GM19372 (cell line): Measurements from ENCODE around the gene MC1R.
"Not testable (repeated sequence)": the region's sequence is repeated elsewhere in the genome, so short reads cannot be mapped to it uniquely, and the experiment has no call there.

Experiments
- ATAC-seq: cut with Tn5 transposase; IDR thresholded peaks from one replicate; pipeline ENCODE4 v1.9.1; 2021; ENCODE audit warnings: mild to moderate bottlenecking, low read depth, moderate library complexity; ENCODE audit not compliant: unreplicated experiment

MC1R gene

DNA sequence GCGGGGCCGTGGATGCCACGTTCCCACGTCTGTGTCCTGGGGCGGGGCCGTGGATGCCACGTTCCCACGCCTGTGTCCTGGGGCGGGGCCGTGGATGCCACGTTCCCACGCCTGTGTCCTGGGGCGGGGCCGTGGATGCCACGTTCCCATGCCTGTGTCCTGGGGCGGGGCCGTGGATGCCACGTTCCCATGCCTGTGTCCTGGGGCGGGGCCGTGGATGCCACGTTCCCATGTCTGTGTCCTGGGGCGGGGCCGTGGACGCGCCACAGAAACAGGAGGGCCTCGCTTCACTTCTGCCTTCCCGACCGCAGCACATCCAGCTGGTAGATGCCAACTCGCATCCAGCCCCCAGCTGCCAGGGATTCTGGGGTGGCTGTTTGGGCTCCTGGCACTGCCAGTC is 15.4 kb downstream of the MC1R start:
- ATAC-seq, result not testable (repeated sequence)

DNA sequence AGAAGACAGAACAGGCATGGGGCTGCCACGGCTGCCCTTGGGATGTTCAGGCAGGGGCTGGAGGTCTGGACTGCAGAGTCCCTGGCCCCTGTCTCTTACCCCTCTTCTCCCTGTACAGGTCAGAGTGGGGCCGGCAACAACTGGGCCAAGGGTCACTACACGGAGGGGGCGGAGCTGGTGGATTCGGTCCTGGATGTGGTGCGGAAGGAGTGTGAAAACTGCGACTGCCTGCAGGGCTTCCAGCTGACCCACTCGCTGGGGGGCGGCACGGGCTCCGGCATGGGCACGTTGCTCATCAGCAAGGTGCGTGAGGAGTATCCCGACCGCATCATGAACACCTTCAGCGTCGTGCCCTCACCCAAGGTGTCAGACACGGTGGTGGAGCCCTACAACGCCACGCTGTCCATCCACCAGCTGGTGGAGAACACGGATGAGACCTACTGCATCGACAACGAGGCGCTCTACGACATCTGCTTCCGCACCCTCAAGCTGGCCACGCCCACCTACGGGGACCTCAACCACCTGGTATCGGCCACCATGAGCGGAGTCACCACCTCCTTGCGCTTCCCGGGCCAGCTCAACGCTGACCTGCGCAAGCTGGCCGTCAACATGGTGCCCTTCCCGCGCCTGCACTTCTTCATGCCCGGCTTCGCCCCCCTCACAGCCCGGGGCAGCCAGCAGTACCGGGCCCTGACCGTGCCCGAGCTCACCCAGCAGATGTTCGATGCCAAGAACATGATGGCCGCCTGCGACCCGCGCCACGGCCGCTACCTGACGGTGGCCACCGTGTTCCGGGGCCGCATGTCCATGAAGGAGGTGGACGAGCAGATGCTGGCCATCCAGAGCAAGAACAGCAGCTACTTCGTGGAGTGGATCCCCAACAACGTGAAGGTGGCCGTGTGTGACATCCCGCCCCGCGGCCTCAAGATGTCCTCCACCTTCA is 16.2 kb downstream of the MC1R start:
- no peak for ATAC-seq

DNA sequence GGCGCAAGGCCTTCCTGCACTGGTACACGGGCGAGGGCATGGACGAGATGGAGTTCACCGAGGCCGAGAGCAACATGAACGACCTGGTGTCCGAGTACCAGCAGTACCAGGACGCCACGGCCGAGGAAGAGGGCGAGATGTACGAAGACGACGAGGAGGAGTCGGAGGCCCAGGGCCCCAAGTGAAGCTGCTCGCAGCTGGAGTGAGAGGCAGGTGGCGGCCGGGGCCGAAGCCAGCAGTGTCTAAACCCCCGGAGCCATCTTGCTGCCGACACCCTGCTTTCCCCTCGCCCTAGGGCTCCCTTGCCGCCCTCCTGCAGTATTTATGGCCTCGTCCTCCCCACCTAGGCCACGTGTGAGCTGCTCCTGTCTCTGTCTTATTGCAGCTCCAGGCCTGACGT is 17.0 kb downstream of the MC1R start:
- ATAC-seq, result not testable (repeated sequence)

DNA sequence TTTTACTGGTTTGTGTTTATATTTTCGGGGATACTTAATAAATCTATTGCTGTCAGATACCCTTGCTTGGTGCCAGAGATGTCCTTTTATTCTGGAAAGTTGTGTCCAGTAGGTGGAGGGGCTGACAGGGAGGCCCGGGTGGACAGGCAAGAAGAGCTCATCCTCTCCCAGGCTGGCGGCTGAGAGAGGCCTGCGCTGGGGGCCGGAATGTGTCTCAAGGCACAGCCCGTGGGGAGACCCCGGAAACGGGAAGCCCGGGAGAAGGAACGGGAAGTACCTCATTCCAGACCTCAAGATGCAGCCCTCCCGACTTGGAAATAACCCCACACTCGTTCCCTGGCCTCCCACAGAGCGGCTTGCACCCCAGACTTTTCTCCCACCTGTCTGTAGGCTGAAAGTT is 17.4 kb downstream of the MC1R start:
- ATAC-seq, result no peak

DNA sequence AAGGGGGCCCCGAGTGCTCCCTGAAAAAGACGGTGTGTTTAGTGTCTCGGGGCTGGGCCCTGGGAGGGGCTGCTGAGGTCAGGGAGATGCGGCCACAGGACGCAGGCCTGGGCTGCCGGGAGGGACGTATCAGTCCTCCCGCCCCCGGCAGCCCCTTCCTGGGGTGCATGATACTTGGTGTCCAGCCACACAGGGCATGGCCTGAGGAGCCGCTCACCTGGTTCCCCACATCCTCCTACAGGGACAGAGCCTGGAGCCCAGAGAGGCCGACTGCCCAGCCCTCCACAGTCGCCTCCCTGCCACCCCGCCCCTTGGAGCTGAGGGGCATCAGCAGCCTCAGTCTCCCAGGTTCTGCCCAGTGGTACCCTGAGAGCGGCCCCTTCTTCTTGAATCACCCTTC is 17.8 kb downstream of the MC1R start:
- no peak for ATAC-seq

DNA sequence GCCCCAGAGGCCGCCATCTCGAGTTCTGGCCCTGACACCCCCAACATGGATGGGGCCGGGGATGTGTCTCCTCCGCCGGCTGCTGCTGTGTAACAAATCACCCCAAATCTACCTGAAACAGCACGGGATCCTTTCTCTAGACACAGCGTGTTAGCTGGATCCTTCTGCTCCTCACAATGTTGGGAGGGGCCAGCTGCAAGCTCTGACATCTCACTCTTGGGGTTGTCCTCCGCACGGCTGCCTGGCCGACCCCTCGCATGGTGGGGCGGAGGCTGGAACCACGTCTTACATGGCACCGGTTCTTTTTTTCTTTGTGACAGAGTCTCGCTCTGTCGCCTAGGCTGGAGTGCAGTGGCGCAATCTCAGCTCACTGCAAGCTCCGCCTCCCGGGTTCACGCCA is 18.3 kb downstream of the MC1R start:
- no peak for ATAC-seq

DNA sequence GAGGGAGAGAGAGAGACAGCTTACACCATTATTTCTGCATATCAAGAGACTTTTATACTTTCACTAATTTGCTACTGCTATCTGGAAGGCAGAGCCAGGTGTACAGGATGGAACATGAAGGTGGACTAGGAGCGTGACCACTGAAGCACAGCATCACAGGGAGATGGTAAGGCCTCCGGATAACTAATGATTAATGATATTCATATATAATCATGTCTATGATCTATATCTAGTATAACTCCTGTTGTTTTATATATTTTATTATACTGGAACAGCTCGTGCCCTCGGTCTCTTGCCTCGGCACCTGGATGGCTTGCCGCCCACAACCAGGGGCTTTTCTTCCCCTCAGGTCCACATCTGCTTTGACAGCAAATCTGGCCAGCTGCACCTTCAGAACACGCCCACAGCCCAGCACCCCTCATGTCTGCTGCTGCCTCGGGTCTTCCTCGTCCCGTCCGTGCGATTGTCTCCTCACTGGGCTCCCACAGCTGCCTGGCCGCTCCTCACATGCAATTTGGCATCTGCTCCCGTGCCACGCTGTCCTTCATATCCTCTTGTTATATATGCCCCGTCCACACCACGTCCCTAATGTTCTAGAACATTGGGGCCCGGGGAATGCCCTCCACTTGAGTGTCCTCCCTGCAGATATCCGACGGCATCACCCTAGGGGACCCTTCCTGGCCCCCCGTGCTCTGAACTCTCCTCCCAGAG is 19.7 kb downstream of the MC1R start:
- ATAC-seq, result no peak

DNA sequence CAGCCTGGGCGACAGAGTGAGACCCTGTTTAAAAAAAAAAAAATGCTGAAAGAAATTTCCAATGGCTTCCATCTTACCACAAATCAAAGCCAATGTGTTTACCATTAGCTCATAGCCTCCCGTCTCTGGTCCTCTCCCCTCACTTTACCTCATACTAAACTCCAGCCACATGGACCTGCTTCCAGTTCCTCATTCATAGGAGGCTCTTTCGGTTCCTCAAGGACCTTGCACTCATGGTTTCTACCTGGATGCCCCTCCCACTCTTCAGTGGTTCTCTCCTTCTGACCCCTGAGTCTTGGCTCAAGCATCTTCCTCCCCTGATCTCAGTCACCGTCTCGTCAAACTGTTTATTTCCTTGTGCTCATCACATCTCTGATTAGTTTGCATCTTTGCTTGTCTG is 26.1 kb downstream of the MC1R start:
- no peak for ATAC-seq

DNA sequence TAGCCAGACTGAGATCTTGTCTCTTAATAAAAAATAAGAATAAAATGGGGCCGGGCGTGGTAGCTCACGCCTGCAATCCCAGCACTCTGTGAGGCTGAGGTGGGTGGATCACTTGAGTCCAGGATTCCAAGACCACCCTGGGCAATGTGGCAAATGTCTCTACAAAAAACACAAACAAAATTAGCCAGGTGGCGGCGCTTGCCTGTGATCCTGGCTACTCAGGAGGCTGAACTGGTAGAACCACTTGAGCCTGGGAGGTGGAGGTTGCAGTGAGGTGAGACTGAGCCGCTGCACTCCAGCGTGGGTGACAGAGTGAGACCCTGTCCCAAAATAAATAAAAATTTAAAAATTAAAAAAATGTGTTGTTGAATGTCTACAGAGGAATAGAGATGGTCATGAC is 27.0 kb downstream of the MC1R start:
- no peak for ATAC-seq

DNA sequence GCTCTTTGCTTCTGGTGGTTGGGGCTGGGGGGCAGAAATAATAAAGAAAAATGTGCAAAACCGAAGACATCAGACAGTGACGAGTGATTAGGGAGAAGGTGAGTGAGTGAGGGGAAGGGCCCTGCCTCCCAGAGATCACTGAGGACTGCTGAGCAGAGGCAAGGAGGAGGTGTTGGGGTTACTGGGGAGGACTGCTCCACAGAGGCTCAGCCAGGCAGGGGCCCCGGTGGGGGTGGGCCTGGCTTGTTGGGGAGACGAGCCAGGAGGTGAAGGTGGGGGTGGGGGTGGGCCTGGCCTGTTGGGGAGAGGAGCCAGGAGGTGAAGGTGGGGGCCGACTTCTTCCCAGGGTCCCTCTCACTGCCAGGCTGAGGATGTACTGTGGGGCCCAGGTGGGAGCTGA is 27.9 kb downstream of the MC1R start:
- no peak for ATAC-seq

DNA sequence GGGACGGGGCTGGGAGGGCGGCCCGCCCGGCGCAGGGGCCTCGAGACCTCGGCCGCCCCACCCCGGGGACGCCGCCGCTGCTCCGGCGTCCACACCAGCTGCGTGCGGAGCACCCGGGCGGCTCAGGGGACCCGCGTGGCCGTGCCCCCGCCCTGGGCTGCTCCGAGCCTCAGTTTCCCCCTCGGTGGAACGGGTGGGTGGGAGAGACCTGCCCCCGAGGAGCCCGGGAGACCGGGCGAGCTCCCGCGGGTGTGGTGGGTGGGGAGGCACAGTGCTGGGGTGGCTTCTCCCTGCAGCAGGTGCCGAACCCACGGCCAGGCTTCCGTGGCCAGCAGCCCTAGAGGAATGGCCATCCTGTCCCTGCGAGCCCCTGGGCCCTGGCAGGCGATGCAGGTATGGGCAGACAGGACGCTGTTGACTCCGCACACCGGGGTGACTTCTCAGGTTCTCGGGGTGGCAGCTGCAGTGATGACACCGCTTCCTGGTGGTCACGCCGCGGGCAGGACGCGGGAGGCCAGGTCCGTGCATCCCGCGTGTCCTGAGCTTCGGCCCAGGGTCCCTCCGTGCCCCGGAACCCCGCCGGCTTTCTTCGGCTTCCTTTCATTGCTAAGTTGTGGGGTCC is 30.6 kb downstream of the MC1R start:
- ATAC-seq, result no peak

DNA sequence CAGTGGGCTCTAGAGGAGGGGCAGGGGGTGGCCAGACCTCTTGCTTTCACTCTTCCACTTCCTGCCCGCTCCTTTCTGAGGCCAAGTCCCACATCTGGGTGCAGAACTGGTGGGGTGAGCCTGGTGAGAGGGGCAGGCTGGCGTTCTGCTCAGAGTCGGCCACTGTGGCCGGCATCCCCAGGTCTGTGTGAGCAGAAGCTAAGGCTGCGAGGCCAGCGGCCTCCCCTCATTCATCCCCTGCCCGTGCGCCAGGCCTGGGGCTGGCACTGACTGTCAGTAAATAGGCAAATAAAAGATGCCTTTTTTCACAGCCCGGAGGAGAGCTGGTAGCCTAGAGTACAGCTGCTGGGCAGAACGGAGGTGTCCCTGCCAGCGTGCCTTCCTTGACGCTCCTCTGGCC is 31.1 kb downstream of the MC1R start:
- no peak for ATAC-seq

DNA sequence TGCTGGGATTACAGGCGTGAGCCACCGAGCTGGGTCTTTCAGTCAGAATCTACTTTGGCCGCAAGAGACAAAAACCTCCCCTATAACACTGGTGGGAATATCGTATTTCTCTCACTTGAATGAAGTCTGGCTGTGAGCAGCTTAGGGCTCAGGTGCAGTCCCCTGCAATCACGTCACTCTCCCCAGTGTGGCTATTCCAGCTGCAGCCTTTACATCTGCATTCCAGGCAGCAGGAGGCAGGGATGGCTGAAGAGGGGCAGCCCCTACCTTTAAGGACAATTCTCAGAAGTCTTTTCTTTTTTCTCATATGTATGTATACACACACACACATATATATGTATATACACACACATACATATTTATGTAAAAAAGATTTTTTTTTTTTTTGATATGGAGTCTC is 32.8 kb downstream of the MC1R start:
- ATAC-seq, result no peak

DNA sequence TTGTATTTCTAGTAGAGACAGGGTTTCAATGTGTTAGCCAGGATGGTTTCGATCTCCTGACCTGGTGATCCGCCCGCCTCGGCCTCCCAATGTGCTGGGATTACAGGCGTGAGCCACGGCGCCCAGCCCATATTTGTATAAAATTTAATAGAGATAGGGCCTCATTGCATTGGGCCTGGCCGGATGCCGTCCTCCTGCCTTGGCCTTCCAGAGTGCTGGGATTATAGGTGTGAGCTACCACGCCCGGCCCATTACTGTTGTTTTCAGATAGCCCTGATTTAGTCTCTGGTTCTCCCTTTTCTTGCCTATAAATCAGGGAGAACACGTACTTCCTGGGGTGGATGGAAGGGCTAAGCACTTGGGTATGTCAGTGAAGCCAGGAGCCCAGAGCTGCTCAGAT is 33.4 kb downstream of the MC1R start:
- no peak for ATAC-seq

DNA sequence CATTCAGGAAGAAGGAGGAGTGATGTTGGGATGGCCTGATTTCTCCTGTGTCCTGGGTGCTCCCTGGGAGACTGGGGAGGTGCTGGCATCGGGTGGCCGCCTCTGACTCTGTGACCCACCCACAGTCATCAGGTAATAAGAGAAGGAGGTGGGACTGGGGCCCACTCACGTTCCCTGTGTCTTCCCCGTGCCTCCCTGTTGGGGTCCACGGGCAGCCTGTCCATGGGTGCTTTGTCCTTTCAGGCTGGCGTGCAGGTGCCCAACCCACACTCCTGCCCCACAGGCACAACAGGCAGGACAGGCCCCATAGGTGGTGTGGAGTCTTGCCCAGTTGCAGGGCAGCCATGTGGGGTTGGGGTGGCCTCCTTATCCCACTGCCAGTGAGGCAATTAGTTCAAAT is 33.9 kb downstream of the MC1R start:
- no peak for ATAC-seq

DNA sequence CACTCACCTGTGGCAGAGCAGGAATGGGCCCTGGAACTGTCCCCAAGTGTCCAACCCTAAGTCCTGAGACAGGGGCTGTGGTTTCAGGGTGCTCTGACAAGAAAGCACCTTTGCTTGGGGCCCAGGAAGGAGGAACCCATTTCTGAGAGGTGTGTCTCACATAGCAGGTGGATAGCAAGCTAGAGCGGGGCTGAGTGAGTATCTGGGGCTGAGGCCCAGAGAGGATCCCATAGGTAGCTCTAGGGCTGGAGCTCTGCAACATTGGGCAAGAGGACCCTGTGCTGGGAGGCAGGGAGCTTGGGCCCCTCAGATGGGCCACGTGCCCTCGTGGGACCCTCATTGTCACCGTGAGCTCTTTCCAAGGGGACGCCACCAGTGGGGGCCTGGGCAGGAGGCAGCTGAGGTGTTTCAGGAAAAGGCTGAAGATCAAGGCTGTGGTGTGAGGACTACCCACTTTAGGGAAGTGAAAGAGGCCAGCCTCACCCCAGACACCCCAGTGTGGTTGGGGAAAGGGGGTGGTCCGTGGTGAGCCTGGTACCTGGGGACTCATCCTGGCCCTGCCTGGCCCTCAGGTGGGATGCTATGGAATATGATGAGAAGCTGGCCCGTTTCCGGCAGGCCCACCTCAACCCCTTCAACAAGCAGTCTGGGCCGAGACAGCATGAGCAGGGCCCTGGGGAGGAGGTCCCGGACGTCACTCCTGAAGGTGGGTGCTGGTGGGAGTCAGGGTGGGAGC is 35.2 kb downstream of the MC1R start:
- no peak for ATAC-seq

DNA sequence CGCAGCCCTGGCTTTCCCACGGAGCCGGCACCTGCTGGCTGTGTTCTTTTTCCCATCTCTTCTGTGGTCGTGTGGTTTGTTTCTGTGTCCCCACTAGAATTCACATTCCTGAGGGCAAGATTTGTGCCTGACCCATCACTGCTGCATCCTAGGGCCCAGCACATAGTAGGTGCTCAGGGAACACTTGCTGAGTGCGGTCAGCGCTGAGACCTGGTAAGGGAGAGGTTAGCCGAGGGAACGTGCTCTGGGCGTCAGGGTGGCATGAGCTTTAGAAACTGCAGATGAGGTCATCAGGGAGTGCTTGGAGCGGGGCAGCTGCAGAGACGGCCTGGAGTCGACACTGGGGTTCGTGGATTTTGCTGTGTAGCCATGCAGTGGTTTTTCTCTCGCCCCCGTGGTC is 35.8 kb downstream of the MC1R start:
- ATAC-seq, result no peak

DNA sequence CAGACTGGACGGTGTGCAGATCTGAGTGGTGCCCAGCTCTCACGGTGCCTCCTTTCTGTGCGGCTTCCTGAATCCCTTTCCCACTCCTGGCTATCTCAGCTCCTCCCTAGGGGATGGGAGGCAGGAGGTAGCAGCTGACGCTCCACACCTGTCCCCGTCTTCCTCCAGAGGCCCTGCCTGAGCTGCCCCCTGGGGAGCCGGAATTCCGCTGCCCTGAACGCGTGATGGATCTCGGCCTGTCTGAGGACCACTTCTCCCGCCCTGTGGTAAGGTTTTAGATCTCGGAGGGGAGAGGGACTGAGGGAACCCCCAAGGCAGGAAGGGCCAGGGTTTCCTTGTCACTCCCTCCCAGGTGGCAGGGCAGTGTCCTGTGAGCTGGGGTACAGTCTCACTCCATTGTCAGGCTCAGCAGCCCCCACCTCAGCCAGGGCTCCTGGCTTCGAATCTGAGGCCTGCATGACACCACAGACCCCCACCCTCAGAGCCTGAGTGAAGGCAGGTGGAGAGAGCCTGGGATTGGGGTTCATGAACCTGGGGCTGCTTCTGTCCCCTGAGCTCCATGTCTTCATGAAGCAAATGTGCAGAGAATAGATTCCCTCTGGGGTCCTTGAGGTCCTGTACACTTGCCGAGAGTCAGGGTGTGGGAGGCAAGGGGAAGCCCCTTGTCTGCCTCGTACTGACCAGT is 36.5 kb downstream of the MC1R start:
- ATAC-seq, result no peak

DNA sequence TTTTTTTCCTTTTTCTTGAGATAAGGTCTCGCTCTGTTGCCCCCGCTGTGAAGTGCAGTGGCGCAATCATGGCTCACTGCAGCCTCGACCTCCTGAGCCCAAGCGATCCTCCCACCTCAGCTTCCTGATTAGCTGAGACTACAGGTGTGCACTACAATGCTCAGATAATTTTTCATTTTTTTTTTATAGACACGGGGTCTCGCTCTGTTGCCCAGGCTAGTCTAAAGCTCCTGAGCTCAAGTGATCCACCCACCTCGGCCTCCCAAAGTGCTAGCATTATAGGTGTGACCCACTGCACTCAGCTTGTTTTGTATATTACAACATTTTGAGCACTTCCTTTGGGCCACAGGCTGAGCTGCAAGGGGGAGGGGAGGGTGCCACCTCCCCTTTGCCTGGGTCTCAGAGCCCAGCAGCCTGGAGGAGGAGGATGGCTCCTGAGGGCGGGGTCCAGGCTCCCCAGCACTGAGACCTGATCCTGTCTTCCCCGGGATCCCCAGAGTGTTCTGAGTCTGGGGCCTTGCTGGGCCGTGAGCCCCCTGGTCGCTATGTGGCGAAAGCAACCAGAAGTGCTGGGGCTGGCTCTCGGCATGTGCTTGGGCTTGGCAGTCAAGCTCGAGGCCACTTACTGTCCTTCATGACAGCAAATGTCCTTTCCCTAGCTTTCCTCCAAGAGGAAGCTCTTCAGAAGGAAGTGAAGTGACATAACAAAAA is 38.0 kb downstream of the MC1R start:
- ATAC-seq, result no peak
